ENCODE data around the gene ASB3. TPM values are rescaled to one million over a fixed set of nuclear protein-coding genes. Genes with fewer than 3 reads are reported as not detected.

ASB3 gene
- total and polyA plus RNA-seq, 9 of the 15 experiments (the other 6 are each of a cell fraction or from before 2014, with no cell fraction given) = 13.6 to 35.3 (median 18.7) TPM

GRCh38 chr2:53786705-53787613, at the start of gene ASB3, which contains the start of gene ERLEC1 (continued):
- TF ChIP-seq HDAC1 (IDR thresholded peaks at IDR 0.05) (peak in 1 of 2 experiments; percentile 66; a peak in 2 of 4 replicates), CEBPB (tag; IDR thresholded peaks at IDR 0.05) (no peak), SMARCA4 (IDR thresholded peaks at IDR 0.05) (0 out of 2 replicates have a peak, but pooled peaks have one; percentile 9), USF2 (CRISPR knock-in tag; IDR thresholded peaks at IDR 0.05) (no peak), ZNF24 (IDR thresholded peaks at IDR 0.05) (peak; percentile 90), ZNF589 (CRISPR knock-in tag; IDR thresholded peaks at IDR 0.05; ENCODE audit: low read depth) (no peak), NBN (IDR thresholded peaks at IDR 0.05; ENCODE audit: low read depth) (peak; percentile 14; the same call in 1 of the 2 replicates), BRD4 (IDR thresholded peaks at IDR 0.05) (peak; percentile 14; the same call in 1 of the 2 replicates), ZNF707 (CRISPR knock-in tag; conservative IDR thresholded peaks at IDR 0.05) (no peak), ZNF436 (CRISPR knock-in tag; IDR thresholded peaks at IDR 0.05) (no peak), PTBP1 (IDR thresholded peaks at IDR 0.05; ENCODE audit: low read depth, low read length) (no peak), RBM39 (optimal IDR thresholded peaks at IDR 0.05; ENCODE audit: low read depth, low read length) (no peak), MED1 (CRISPR knock-in tag; IDR thresholded peaks at IDR 0.05; ENCODE audit: borderline replicate concordance) (no peak), SETDB1 (IDR thresholded peaks at IDR 0.05; ENCODE audit: low read length) (no peak), ZSCAN29 (IDR thresholded peaks at IDR 0.05) (peak; percentile 57; the same call in 1 of the 2 replicates), ZFP1 (CRISPR knock-in tag; IDR thresholded peaks at IDR 0.05) (no peak), HLTF (IDR thresholded peaks at IDR 0.05) (peak; percentile 89), TBP (optimal IDR thresholded peaks at IDR 0.05; ENCODE audit: low read depth, low read length) (peak; percentile 59), ZBTB43 (CRISPR knock-in tag; IDR thresholded peaks at IDR 0.05) (no peak), PATZ1 (CRISPR knock-in tag; IDR thresholded peaks at IDR 0.05; ENCODE audit: borderline replicate concordance) (no peak), ILK (tag; IDR thresholded peaks at IDR 0.05; ENCODE audit: borderline replicate concordance, low read depth) (no peak), OTX1 (CRISPR knock-in tag; IDR thresholded peaks at IDR 0.05) (no peak), ZNF449 (CRISPR knock-in tag; IDR thresholded peaks at IDR 0.05) (no peak)
